B cell (primary cell): ENCODE results near the gene PNPO.

Experiments
- EZH2 ChIP-seq: IDR thresholded peaks from 2 replicates; pipeline ENCODE4 v1.6.1; 2012; ENCODE audit warnings: borderline replicate concordance, low read depth, mild to moderate bottlenecking, moderate library complexity, low read length; ENCODE audit not compliant: insufficient read depth, poor library complexity, severe bottlenecking
- TF ChIP-seq, protein P1 (sequence below): fragments of 200-600 bp; IDR thresholded peaks from one replicate; pipeline ENCODE4 v1.8.0; 2022; ENCODE audit warnings: antibody characterized with exemption, mild to moderate bottlenecking

DNA sequence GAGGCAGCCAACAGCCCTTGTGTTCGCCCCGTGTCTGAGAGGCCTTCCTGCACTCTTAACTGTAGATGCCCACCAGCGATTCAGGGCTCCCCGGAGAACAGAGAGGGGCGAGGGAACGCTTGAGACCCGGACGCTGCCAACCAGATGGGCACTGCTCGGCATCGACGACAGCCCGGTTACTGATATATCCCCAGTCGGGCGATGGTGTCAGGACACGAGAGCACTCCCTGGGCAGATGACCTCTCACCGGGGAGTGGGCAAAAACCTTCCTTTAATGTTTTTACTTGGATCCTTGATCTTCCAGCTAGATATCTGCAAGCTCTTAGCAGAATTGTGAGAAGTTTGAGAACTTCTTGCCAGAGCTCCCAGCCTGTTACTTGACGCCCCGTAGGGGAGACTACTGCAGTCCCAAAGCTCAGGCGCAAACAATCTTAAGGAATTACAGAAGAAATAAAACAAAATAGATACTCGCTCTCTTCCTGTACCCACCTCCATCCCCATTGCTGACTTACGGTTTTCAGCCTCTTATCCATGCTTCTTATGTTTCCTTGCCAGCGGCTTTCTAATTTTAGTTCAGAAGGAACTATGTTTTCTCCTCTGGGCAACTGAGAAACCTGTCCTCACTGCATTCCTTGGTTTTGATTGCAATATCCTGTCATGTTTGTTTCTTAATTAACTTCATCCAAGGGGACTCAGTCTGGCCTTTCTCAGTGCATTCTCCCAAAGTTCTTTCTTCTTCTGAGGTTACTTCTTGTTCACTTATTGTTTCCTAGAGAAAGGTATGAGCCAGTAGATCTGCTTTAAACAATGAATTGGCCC, 44.5 kb upstream of the PNPO start:
- TF ChIP-seq, protein P1, sequence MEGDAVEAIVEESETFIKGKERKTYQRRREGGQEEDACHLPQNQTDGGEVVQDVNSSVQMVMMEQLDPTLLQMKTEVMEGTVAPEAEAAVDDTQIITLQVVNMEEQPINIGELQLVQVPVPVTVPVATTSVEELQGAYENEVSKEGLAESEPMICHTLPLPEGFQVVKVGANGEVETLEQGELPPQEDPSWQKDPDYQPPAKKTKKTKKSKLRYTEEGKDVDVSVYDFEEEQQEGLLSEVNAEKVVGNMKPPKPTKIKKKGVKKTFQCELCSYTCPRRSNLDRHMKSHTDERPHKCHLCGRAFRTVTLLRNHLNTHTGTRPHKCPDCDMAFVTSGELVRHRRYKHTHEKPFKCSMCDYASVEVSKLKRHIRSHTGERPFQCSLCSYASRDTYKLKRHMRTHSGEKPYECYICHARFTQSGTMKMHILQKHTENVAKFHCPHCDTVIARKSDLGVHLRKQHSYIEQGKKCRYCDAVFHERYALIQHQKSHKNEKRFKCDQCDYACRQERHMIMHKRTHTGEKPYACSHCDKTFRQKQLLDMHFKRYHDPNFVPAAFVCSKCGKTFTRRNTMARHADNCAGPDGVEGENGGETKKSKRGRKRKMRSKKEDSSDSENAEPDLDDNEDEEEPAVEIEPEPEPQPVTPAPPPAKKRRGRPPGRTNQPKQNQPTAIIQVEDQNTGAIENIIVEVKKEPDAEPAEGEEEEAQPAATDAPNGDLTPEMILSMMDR, result no peak
- TF ChIP-seq EZH2, result no peak
